ENCODE results near the gene ALDH4A1.

The ALDH4A1 gene

DNA sequence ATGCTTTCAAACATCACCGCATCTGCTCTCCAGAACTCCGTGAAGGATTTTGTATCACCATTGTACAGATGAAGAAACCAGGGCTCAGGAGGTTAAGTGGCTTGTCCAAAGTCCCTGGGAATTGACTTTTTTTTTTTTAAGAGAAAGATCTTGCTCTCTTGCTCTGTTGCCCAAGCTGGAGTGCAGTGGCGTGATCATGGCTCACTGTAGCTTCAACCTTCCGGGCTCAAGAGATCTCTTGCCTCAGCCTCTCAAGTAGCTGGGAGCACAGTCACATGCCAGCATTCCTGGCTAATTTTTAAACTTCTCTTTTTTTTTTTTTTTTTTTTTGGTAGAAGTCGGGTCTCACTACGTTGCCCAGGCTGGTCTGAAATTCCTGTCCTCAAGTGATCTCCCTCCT is 36.0 kb downstream of the ALDH4A1 start:
- Histone ChIP-seq H3K27ac (ENCODE audit: low read length) (no peak overlapping the region), H2AFZ (ENCODE audit: low read length) (no peak overlapping the region), H3K9me3 (replicated peaks; ENCODE audit: insufficient read depth, low read length) (no peaks in the 10 kb centered on the region), H3K27me3 (replicated peaks; ENCODE audit: insufficient read depth, low read length) (peaks cover 89% of the 10 kb centered on the region), H3K4me3 (ENCODE audit: low read length) (no peak overlapping the region), H4K20me1 (ENCODE audit: insufficient read depth, low read length) (no peaks in the 10 kb centered on the region), H3K4me1 (ENCODE audit: low read length) (no peaks in the 10 kb centered on the region), H3F3A (ENCODE audit: insufficient read depth, low read length) (no peaks in the 10 kb centered on the region), H3K9me2 (replicated peaks; ENCODE audit: insufficient read depth, low read length) (no peaks in the 10 kb centered on the region), H3K4me2 (ENCODE audit: low read depth, low read length) (no peak overlapping the region), H3K79me2 (ENCODE audit: low read length) (no peaks in the 10 kb centered on the region), H3K9ac (ENCODE audit: low read length) (no peak overlapping the region), H3K36me3 (replicated peaks; ENCODE audit: insufficient read depth, low read length) (no peaks in the 10 kb centered on the region)
- no peak for DNase-seq
- TF ChIP-seq EZH2 (optimal IDR thresholded peaks at IDR 0.05; ENCODE audit: low read depth, low read length): no peak
- no peak for TF ChIP-seq CTCF (IDR thresholded peaks at IDR 0.05; ENCODE audit: low read length)
- no peak for TF ChIP-seq EZH2phosphoT487 (IDR thresholded peaks at IDR 0.05; ENCODE audit: low read length)

DNA sequence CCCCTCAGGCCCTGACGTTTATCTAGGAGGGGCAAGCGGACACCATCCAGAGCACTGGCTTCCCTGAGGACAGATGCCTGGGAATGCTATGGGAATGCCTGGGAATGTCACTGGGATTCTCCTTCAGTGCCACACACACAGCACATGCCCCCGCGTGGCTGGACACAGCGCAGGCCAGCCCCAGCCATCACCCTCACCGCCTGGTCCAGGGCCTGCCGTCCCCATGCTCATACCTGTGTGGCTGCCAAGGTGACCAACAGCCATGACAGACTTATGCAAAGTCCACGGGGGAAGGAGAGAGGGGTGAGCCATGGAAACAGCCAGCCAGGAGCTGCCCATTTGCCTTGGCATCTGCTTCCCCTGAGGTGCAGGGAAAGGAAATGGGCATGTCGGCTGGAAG is 37.2 kb downstream of the ALDH4A1 start:
- Histone ChIP-seq H3K79me2 (ENCODE audit: low read length) (no peaks in the 10 kb centered on the region), H3K27me3 (replicated peaks; ENCODE audit: insufficient read depth, low read length) (peaks cover 98% of the 10 kb centered on the region), H2AFZ (ENCODE audit: low read length) (no peak overlapping the region), H3K9me3 (replicated peaks; ENCODE audit: insufficient read depth, low read length) (no peaks in the 10 kb centered on the region), H3F3A (ENCODE audit: insufficient read depth, low read length) (no peaks in the 10 kb centered on the region), H4K20me1 (ENCODE audit: insufficient read depth, low read length) (no peaks in the 10 kb centered on the region), H3K9ac (ENCODE audit: low read length) (no peak overlapping the region), H3K4me1 (ENCODE audit: low read length) (no peaks in the 10 kb centered on the region), H3K27ac (ENCODE audit: low read length) (no peak overlapping the region), H3K4me2 (ENCODE audit: low read depth, low read length) (no peak overlapping the region), H3K9me2 (replicated peaks; ENCODE audit: insufficient read depth, low read length) (no peaks in the 10 kb centered on the region), H3K36me3 (replicated peaks; ENCODE audit: insufficient read depth, low read length) (no peaks in the 10 kb centered on the region), H3K4me3 (ENCODE audit: low read length) (no peak overlapping the region)
- TF ChIP-seq EZH2phosphoT487 (IDR thresholded peaks at IDR 0.05; ENCODE audit: low read length): no peak
- TF ChIP-seq CTCF (IDR thresholded peaks at IDR 0.05; ENCODE audit: low read length): no peak
- no peak for TF ChIP-seq EZH2 (optimal IDR thresholded peaks at IDR 0.05; ENCODE audit: low read depth, low read length)
- no peak for DNase-seq

DNA sequence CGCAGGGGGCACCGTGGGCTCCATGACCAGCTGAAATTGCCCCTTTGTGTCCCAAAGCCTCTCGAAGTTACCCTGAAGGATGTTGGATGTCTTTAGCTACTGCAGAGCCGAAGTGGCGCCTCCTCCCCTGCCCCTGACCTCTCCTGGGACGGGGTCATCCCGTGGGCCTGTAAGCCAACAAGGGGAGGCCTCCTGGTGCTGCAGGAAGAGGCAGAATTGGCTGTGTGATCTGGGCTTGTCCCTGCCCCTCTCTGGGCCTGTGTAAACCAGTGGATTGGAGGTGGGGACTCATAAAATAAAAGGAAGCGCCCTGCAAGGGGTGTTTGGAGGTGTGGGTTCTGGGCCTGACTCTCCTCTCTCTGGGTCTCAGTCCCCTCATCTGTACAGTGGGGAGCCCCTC is 40.8 kb downstream of the ALDH4A1 start:
- H3K9me2 ChIP-seq (replicated peaks; ENCODE audit: insufficient read depth, low read length): no peaks in the 10 kb centered on the region
- no peaks in the 10 kb centered on the region for H3K36me3 ChIP-seq (replicated peaks; ENCODE audit: insufficient read depth, low read length)
- H4K20me1 ChIP-seq (ENCODE audit: insufficient read depth, low read length): no peaks in the 10 kb centered on the region
- no peak overlapping the region for H2AFZ ChIP-seq (ENCODE audit: low read length)
- TF ChIP-seq EZH2 (optimal IDR thresholded peaks at IDR 0.05; ENCODE audit: low read depth, low read length) (no peak), CTCF (IDR thresholded peaks at IDR 0.05; ENCODE audit: low read length) (no peak), EZH2phosphoT487 (IDR thresholded peaks at IDR 0.05; ENCODE audit: low read length) (no peak)
- H3K9me3 ChIP-seq (replicated peaks; ENCODE audit: insufficient read depth, low read length): no peaks in the 10 kb centered on the region
- H3F3A ChIP-seq (ENCODE audit: insufficient read depth, low read length): no peaks in the 10 kb centered on the region
- H3K4me1 ChIP-seq (ENCODE audit: low read length): no peaks in the 10 kb centered on the region
- peaks cover 93% of the 10 kb centered on the region for H3K27me3 ChIP-seq (replicated peaks; ENCODE audit: insufficient read depth, low read length)
- DNase-seq: no peak
- H3K4me3 ChIP-seq (ENCODE audit: low read length): no peak overlapping the region
- H3K4me2 ChIP-seq (ENCODE audit: low read depth, low read length): no peak overlapping the region
- no peaks in the 10 kb centered on the region for H3K79me2 ChIP-seq (ENCODE audit: low read length)
- H3K27ac ChIP-seq (ENCODE audit: low read length): no peak overlapping the region
- H3K9ac ChIP-seq (ENCODE audit: low read length): no peak overlapping the region
